ENCODE measurements around the gene RAB3IP.
"Not testable (repeated sequence)": the region's sequence is repeated elsewhere in the genome, so short reads cannot be mapped to it uniquely, and the experiment has no call there.

RAB3IP gene

GRCh38 chr12:69756088-69756755 lies 17.6 kb downstream of the RAB3IP start:
- DNase-seq = no peak

- DNase-seq = no peak
Observed at GRCh38 chr12:69758105-69758504, 19.4 kb downstream of the RAB3IP start.

- not testable (repeated sequence) for DNase-seq
Observed at GRCh38 chr12:69759581-69759980, 20.9 kb downstream of the RAB3IP start.

- no peak for DNase-seq
Observed at GRCh38 chr12:69765515-69765914, 26.9 kb downstream of the RAB3IP start.

GRCh38 chr12:69766260-69766659 lies 27.6 kb downstream of the RAB3IP start:
- no peak for DNase-seq

- DNase-seq = no peak
Observed at GRCh38 chr12:69779928-69780327, 41.3 kb downstream of the RAB3IP start.

- no peak for DNase-seq
Observed at GRCh38 chr12:69783365-69783764, 44.7 kb downstream of the RAB3IP start.

GRCh38 chr12:69789351-69789750 lies 50.7 kb downstream of the RAB3IP start:
- DNase-seq = no peak

- DNase-seq = no peak
Observed at GRCh38 chr12:69792533-69792932, 53.9 kb downstream of the RAB3IP start.

GRCh38 chr12:69807101-69807897 lies 68.6 kb downstream of the RAB3IP start:
- not testable (repeated sequence) for DNase-seq

- DNase-seq = no peak
Observed at GRCh38 chr12:69810870-69811498, 72.3 kb downstream of the RAB3IP start.

GRCh38 chr12:69816082-69816481 lies 77.4 kb downstream of the RAB3IP start:
- no peak for DNase-seq

GRCh38 chr12:69821032-69821455 lies 82.4 kb downstream of the RAB3IP start:
- no peak for DNase-seq

GRCh38 chr12:69821456-69822159 lies 82.9 kb downstream of the RAB3IP start:
- no peak for DNase-seq

GRCh38 chr12:69822201-69822860 lies 83.7 kb downstream of the RAB3IP start:
- DNase-seq = no peak

- DNase-seq = no peak
Observed at GRCh38 chr12:69824028-69824427, 85.4 kb downstream of the RAB3IP start.

- DNase-seq = no peak
Observed at GRCh38 chr12:69824966-69825560, 86.4 kb downstream of the RAB3IP start, which contains the start of gene MYRFL. TSS of gene MYRFL (plus strand) at chr12:69825227. CDS start at chr12:69825518, 291 bp downstream.

GRCh38 chr12:69828897-69829296 lies 90.2 kb downstream of the RAB3IP start:
- no peak for DNase-seq

- no peak for DNase-seq
Observed at GRCh38 chr12:69833696-69834095, 95.0 kb downstream of the RAB3IP start.

- no peak for DNase-seq
Observed at GRCh38 chr12:69834147-69834546, 95.5 kb downstream of the RAB3IP start.

- DNase-seq = no peak
Observed at GRCh38 chr12:69834576-69834975, 95.9 kb downstream of the RAB3IP start.

- DNase-seq = peak; percentile 8
Observed at GRCh38 chr12:69835081-69835480, 96.4 kb downstream of the RAB3IP start.
